ENCODE results near the gene ALOX15. TPM values are rescaled to one million over a fixed set of nuclear protein-coding genes. Genes with fewer than 3 reads are reported as not detected.
"Not testable (repeated sequence)": the region's sequence is repeated elsewhere in the genome, so short reads cannot be mapped to it uniquely, and the experiment has no call there.

ALOX15 gene, protein sequence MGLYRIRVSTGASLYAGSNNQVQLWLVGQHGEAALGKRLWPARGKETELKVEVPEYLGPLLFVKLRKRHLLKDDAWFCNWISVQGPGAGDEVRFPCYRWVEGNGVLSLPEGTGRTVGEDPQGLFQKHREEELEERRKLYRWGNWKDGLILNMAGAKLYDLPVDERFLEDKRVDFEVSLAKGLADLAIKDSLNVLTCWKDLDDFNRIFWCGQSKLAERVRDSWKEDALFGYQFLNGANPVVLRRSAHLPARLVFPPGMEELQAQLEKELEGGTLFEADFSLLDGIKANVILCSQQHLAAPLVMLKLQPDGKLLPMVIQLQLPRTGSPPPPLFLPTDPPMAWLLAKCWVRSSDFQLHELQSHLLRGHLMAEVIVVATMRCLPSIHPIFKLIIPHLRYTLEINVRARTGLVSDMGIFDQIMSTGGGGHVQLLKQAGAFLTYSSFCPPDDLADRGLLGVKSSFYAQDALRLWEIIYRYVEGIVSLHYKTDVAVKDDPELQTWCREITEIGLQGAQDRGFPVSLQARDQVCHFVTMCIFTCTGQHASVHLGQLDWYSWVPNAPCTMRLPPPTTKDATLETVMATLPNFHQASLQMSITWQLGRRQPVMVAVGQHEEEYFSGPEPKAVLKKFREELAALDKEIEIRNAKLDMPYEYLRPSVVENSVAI
- total RNA-seq (not detected), polyA plus RNA-seq (not detected)
- long read RNA-seq, donor 1: 0 reads
- long read RNA-seq, donor 2: 0 reads

DNA sequence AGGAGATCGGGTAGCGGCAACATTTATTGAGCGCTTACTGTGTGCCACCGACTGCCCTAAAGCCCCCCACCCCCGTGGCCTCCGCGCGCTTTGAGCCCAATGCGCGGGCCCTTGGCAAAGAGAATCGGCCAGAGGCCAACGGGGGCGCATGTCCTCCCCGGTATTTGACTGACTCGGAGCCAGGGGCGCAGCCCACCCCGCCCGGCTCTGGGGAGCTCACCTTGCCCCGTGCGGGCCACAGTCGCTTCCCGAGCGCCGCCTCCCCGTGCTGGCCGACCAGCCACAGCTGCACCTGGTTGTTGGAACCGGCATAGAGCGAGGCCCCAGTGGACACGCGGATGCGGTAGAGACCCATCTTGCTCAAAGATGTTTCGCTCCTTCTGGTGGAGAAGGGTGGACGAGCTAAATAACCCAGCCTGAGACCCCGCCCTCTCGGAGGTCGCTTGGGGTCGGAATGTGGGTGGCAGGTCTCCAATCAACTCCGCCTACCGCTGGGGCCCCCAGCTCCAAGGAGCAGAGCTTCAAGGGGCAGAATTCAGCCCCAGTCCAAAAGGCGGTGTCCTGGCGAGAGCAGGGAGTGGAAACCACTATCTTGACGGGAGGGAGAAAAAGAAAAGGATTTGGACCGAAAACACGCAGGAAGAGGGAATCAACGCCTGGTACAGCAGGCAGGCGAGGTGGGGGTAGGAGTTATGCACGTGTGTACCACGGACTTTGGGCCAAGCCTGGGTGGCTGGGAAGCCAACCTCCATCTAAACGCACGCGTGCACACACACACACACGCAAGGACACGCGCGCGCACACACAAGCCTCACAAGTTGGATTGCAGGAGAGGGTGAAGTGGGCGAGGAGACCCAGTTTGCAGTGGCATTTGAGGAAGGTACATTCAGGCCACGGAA lies at the start of gene ALOX15:
Gene ALOX15 (minus strand): TSS at position 382 of the 899 bp plus-strand sequence. CDS start 27 bp downstream, at position 355.
- intact Hi-C loops (cut with DNase I): no loop called here
- Histone ChIP-seq H3K27ac (ENCODE audit: low read depth in 1 of 2, low read length in 2 of 2) (no peak within 1 kb of the TSS), H3K27me3 (ENCODE audit: control insufficient read depth in 1 of 2, insufficient read depth in 2 of 2, low read length in 1 of 2) (no peaks in the 10 kb centered on the region), H3K36me3 (ENCODE audit: control insufficient read depth in 1 of 2, insufficient read depth in 2 of 2, low read length in 1 of 2) (no peaks in the 10 kb centered on the region), H3K9me3 (ENCODE audit: control insufficient read depth, low read length) (no peaks in the 10 kb centered on the region), H3K4me1 (ENCODE audit: control insufficient read depth in 1 of 2, insufficient read depth in 2 of 2, low read length in 2 of 2) (no peaks in the 10 kb centered on the region), H3K4me3 (ENCODE audit: low read length in 2 of 2) (no peak within 1 kb of the TSS)
- WGBS, 2 donors: 5 to 6% methylated on average over 53 to 58 of the region's 58 CpGs
- DNase-seq (no peak), ATAC-seq (ENCODE audit: low FRiP score) (no peak)

DNA sequence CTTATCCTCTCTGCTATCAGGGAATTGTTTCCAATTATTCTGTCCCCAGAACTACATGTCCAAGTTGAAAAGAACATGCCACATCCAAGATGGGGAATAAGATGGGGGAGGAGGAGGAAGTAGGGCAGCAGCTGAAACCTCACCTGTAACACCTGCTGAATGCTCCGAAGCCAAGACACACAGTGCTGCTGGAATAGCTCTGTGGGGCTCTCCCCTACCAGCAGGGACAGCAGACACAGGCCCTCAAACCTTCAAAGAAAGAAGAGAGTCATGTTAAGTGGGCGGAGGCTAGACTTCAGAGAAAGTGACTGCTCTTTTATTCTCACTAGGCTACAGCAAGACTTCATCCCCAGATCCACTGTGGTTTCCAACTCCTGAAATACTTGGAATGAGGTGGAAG lies 49.3 kb upstream of the ALOX15 start:
- DNase-seq (peak in 1 of 2 donors; percentile 28), ATAC-seq (ENCODE audit: low FRiP score) (no peak)
- H3K36me3 ChIP-seq (ENCODE audit: control insufficient read depth in 1 of 2, insufficient read depth in 2 of 2, low read length in 1 of 2): no peaks in the 10 kb centered on the region
- no peak overlapping the region for H3K27ac ChIP-seq (ENCODE audit: low read depth in 1 of 2, low read length in 2 of 2)
- WGBS, 2 donors: 88 to 96% methylated on average over 2 of the region's 2 CpGs
- H3K4me3 ChIP-seq (ENCODE audit: low read length in 2 of 2): no peak overlapping the region
- no peaks in the 10 kb centered on the region for H3K4me1 ChIP-seq (ENCODE audit: control insufficient read depth in 1 of 2, insufficient read depth in 2 of 2, low read length in 2 of 2)
- H3K9me3 ChIP-seq (ENCODE audit: control insufficient read depth, low read length): no peaks in the 10 kb centered on the region
- H3K27me3 ChIP-seq (ENCODE audit: control insufficient read depth in 1 of 2, insufficient read depth in 2 of 2, low read length in 1 of 2): no peaks in the 10 kb centered on the region
- intact Hi-C loops (cut with DNase I): no loop called here

DNA sequence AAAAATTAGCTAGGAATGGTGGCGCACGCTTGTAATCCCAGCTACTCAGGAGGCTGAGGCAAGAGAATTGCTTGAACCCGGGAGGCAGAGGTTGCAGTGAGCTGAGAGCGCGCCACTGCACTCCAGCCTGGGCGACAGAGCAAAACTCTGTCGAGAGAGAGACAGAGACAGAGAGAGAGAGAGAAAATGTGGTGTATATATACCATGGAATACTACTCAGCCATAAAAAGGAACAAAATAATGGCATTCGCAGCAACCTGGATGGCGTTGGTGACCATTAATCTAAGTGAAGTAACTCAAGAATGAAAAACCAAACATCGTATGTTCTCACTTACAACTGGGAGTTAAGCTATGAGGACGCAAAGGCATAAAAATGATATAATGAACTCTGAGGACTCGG lies 48.4 kb upstream of the ALOX15 start:
- H3K27ac ChIP-seq (ENCODE audit: low read depth in 1 of 2, low read length in 2 of 2); H3K36me3 ChIP-seq (ENCODE audit: control insufficient read depth in 1 of 2, insufficient read depth in 2 of 2, low read length in 1 of 2); H3K4me3 ChIP-seq (ENCODE audit: low read length in 2 of 2); ATAC-seq (ENCODE audit: low FRiP score); DNase-seq; H3K4me1 ChIP-seq (ENCODE audit: control insufficient read depth in 1 of 2, insufficient read depth in 2 of 2, low read length in 2 of 2); H3K27me3 ChIP-seq (ENCODE audit: control insufficient read depth in 1 of 2, insufficient read depth in 2 of 2, low read length in 1 of 2); intact Hi-C loops (cut with DNase I); H3K9me3 ChIP-seq (ENCODE audit: control insufficient read depth, low read length): not testable (repeated sequence)
- WGBS, 2 donors: 88 to 89% methylated on average over 12 of the region's 12 CpGs

DNA sequence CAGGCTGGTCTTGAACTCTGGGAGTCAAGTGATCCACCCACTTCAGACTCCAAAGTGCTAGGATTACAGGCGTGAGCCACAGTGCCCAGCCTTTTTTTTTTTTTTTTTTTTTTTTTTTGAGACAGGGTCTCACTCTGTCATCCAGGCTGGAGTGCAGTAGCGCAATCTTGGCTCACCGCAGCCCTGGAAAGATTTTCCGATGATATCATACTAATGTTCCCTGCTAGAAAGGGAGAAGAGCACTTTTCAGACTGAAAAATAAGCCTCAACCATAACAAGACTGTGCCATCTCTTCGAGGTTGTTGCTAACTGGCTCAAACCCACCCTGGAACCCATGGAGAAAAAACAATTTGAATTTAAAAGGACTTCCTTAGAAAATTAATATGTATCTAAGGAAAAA lies 42.3 kb upstream of the ALOX15 start:
- H3K27ac ChIP-seq (ENCODE audit: low read depth in 1 of 2, low read length in 2 of 2); H3K36me3 ChIP-seq (ENCODE audit: control insufficient read depth in 1 of 2, insufficient read depth in 2 of 2, low read length in 1 of 2); intact Hi-C loops (cut with DNase I): not testable (repeated sequence)

DNA sequence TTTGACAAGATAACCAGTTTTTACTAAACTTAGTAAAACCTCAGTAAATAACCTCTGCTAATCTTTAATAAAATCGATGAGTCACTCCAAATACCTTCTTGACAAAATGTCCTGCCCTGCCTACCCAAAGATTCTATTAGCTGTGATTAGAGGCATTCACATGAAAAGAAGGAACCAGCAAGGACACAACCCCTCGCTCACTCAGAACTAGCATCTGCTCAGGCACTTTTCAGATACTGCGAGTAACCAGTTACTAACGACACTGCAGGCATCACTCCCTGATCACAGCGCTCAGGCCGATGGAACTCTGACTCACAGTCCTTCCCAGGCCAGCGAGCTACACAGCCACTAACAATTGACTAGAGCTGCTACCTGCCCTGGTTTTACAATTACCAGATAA lies 38.2 kb upstream of the ALOX15 start:
- no peak for DNase-seq
- intact Hi-C loops (cut with DNase I): no loop called here
- H3K4me1 ChIP-seq (ENCODE audit: control insufficient read depth in 1 of 2, insufficient read depth in 2 of 2, low read length in 2 of 2): no peaks in the 10 kb centered on the region
- no peak for ATAC-seq (ENCODE audit: low FRiP score)
- H3K36me3 ChIP-seq (ENCODE audit: control insufficient read depth in 1 of 2, insufficient read depth in 2 of 2, low read length in 1 of 2): peaks cover 0 to 6% of the 10 kb centered on the region in 2 donors
- H3K4me3 ChIP-seq (ENCODE audit: low read length in 2 of 2): no peak overlapping the region
- no peaks in the 10 kb centered on the region for H3K9me3 ChIP-seq (ENCODE audit: control insufficient read depth, low read length)
- H3K27ac ChIP-seq (ENCODE audit: low read depth in 1 of 2, low read length in 2 of 2): no peak overlapping the region
- H3K27me3 ChIP-seq (ENCODE audit: control insufficient read depth in 1 of 2, insufficient read depth in 2 of 2, low read length in 1 of 2): no peaks in the 10 kb centered on the region
- WGBS, 2 donors: 89 to 92% methylated on average over 7 of the region's 7 CpGs

More for the DNA sequence above, 42.3 kb upstream of the ALOX15 start:
- ATAC-seq (ENCODE audit: low FRiP score): peak; percentile 90
- H3K4me3 ChIP-seq (ENCODE audit: low read length in 2 of 2); H3K4me1 ChIP-seq (ENCODE audit: control insufficient read depth in 1 of 2, insufficient read depth in 2 of 2, low read length in 2 of 2); H3K27me3 ChIP-seq (ENCODE audit: control insufficient read depth in 1 of 2, insufficient read depth in 2 of 2, low read length in 1 of 2); H3K9me3 ChIP-seq (ENCODE audit: control insufficient read depth, low read length); DNase-seq: not testable (repeated sequence)
- 19 to 24% methylated on average over 5 of the region's 5 CpGs for WGBS, 2 donors

DNA sequence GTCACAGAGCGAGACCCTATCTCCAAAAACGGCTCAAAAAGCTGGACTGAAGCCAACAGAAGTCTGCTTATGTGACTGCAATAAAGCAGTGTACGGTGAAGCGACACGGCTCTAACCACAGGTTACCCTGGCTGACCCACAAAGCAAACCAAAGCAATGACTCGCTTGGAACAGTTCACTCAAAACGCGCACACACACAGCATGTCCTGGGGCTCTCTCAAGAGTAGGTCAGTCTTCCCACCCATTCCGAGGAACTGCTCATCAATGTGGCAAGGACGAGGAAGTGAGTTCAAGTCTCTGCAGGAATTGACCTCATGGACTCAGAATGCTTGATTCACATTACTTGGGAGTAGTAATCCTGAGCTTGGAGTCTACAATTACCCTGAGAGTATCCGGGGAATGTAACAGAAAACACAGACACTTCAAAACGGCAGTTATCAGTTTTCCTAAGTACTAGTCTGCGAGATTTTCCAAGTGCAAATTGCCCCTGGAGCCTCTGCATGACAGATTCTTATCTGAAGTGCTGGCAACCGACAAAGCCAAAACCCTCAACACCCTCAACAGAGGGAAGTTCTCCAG lies 37.1 kb upstream of the ALOX15 start:
- H3K27ac ChIP-seq (ENCODE audit: low read depth in 1 of 2, low read length in 2 of 2): no peak overlapping the region
- H3K9me3 ChIP-seq (ENCODE audit: control insufficient read depth, low read length): no peaks in the 10 kb centered on the region
- 52 to 57% methylated on average over 14 of the region's 14 CpGs for WGBS, 2 donors
- ATAC-seq (ENCODE audit: low FRiP score) (no peak), DNase-seq (no peak)
- no peaks in the 10 kb centered on the region for H3K27me3 ChIP-seq (ENCODE audit: control insufficient read depth in 1 of 2, insufficient read depth in 2 of 2, low read length in 1 of 2)
- intact Hi-C loops (cut with DNase I): no loop called here
- peaks cover 2 to 6% of the 10 kb centered on the region in 2 donors for H3K36me3 ChIP-seq (ENCODE audit: control insufficient read depth in 1 of 2, insufficient read depth in 2 of 2, low read length in 1 of 2)
- no peaks in the 10 kb centered on the region for H3K4me1 ChIP-seq (ENCODE audit: control insufficient read depth in 1 of 2, insufficient read depth in 2 of 2, low read length in 2 of 2)
- H3K4me3 ChIP-seq (ENCODE audit: low read length in 2 of 2): no peak overlapping the region

DNA sequence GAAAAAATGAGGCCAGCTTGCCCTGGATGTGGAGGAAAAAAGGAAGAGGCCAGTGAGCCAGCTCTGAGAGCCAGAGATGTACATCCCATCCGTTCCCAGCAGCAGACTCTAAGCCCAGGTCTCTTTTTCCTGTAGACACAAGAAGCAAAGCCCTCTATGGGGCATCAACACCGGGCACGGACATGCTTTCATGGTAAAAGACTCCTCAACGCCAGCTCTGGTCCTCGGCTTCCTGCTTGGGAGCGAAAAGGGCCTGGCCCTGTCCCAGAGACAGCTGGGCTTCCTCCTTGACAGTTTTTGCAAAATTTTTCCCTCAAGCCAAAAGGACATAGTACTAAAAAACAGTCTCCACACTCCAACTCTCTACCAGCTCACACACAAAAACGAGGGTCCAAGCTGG lies 35.3 kb upstream of the ALOX15 start:
- Histone ChIP-seq H3K27me3 (ENCODE audit: control insufficient read depth in 1 of 2, insufficient read depth in 2 of 2, low read length in 1 of 2) (no peaks in the 10 kb centered on the region), H3K36me3 (ENCODE audit: control insufficient read depth in 1 of 2, insufficient read depth in 2 of 2, low read length in 1 of 2) (peaks cover 4% of the 10 kb centered on the region in 2 donors), H3K27ac (ENCODE audit: low read depth in 1 of 2, low read length in 2 of 2) (no peak overlapping the region), H3K4me1 (ENCODE audit: control insufficient read depth in 1 of 2, insufficient read depth in 2 of 2, low read length in 2 of 2) (no peaks in the 10 kb centered on the region), H3K9me3 (ENCODE audit: control insufficient read depth, low read length) (no peaks in the 10 kb centered on the region), H3K4me3 (ENCODE audit: low read length in 2 of 2) (no peak overlapping the region)
- intact Hi-C loops (cut with DNase I): no loop called here
- WGBS, 2 donors: 84 to 94% methylated on average over 7 of the region's 7 CpGs
- DNase-seq (no peak), ATAC-seq (ENCODE audit: low FRiP score) (no peak)

DNA sequence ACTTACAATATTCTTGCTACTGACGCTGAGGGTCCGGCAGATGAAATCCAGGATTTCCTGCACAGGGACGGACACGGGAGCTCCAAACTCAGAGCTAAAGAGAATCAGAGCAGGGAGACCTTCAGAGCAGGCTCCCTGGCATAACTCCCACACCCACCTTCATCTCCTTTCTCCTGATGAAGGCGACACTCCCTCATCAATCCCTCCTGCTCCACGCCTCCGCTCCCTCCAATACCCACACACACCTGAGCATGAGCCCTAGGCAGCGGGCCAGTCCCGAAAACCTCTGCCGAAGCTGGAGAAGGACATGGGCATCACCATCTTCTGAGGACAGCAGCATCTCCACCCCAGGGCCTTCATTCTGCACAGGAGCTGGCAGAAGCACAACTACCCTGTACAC lies 34.3 kb upstream of the ALOX15 start:
- no peaks in the 10 kb centered on the region for H3K27me3 ChIP-seq (ENCODE audit: control insufficient read depth in 1 of 2, insufficient read depth in 2 of 2, low read length in 1 of 2)
- DNase-seq (no peak), ATAC-seq (ENCODE audit: low FRiP score) (no peak)
- H3K27ac ChIP-seq (ENCODE audit: low read depth in 1 of 2, low read length in 2 of 2): no peak overlapping the region
- H3K36me3 ChIP-seq (ENCODE audit: control insufficient read depth in 1 of 2, insufficient read depth in 2 of 2, low read length in 1 of 2): peaks cover 4 to 9% of the 10 kb centered on the region in 2 donors
- H3K4me1 ChIP-seq (ENCODE audit: control insufficient read depth in 1 of 2, insufficient read depth in 2 of 2, low read length in 2 of 2): no peaks in the 10 kb centered on the region
- no peaks in the 10 kb centered on the region for H3K9me3 ChIP-seq (ENCODE audit: control insufficient read depth, low read length)
- intact Hi-C loops (cut with DNase I): no loop called here
- 95 to 96% methylated on average over 10 of the region's 10 CpGs for WGBS, 2 donors
- no peak overlapping the region for H3K4me3 ChIP-seq (ENCODE audit: low read length in 2 of 2)

Measured in aorta (tissue), 5 donors.